OCI-LY1 (cell line): Measurements from ENCODE around the gene ATP6V0B.

Experiments
- H2AFZ ChIP-seq: fragments of 200-600 bp; sonication (generic), shearing (Covaris generic); 2 replicates; pipeline ENCODE4 v1.6.0; 2014; ENCODE audit warnings: antibody characterized with exemption, mild to moderate bottlenecking, low read length
- H3F3A ChIP-seq: fragments of 200-600 bp; sonication (generic), shearing (Covaris generic); 2 replicates; pipeline ENCODE4 v1.6.0; 2014; ENCODE audit warnings: mild to moderate bottlenecking, antibody characterized with exemption, low read length, moderate library complexity; ENCODE audit not compliant: insufficient read depth
- H3K27ac ChIP-seq: fragments of 200-600 bp; sonication (generic); 2 replicates; pipeline ENCODE4 v1.5.1; 2014; ENCODE audit warnings: low read length, mixed run types, mild to moderate bottlenecking, low read depth; ENCODE audit not compliant: poor library complexity, severe bottlenecking
- H3K27me3 ChIP-seq: fragments of 200-600 bp; sonication (generic); 2 replicates; pipeline ENCODE4 v1.6.0; 2014; ENCODE audit warnings: antibody characterized with exemption, mild to moderate bottlenecking, low read length, moderate library complexity; ENCODE audit not compliant: insufficient read depth
- H3K36me3 ChIP-seq: fragments of 200-600 bp; sonication (generic); 2 replicates; pipeline ENCODE4 v1.6.1; 2014; ENCODE audit warnings: mild to moderate bottlenecking, antibody characterized with exemption, low read length, moderate library complexity, mixed read lengths; ENCODE audit not compliant: insufficient read depth
- H3K4me1 ChIP-seq: fragments of 200-600 bp; sonication (generic); 2 replicates; pipeline ENCODE4 v1.5.1; 2014; ENCODE audit warnings: mild to moderate bottlenecking, low read length, moderate library complexity; ENCODE audit not compliant: insufficient read depth, severe bottlenecking
- H3K4me2 ChIP-seq: fragments of 200-600 bp; sonication (generic), shearing (Covaris generic); 2 replicates; pipeline ENCODE4 v1.6.1; 2014; ENCODE audit warnings: low read length
- H3K4me3 ChIP-seq: fragments of 200-600 bp; sonication (generic); 2 replicates; pipeline ENCODE4 v1.5.1; 2014; ENCODE audit warnings: low read length, low read depth, mild to moderate bottlenecking, mixed read lengths; ENCODE audit not compliant: poor library complexity, severe bottlenecking
- H3K79me2 ChIP-seq: fragments of 200-600 bp; shearing (Covaris generic); 2 replicates; pipeline ENCODE4 v1.6.1; 2016; ENCODE audit warnings: mixed run types, low read length, mixed read lengths; ENCODE audit not compliant: insufficient read depth
- H3K9ac ChIP-seq: fragments of 200-600 bp; sonication (generic), shearing (Covaris generic); 2 replicates; pipeline ENCODE4 v1.6.1; 2014; ENCODE audit warnings: mild to moderate bottlenecking, low read length, mixed read lengths
- H3K9me2 ChIP-seq: fragments of 200-600 bp; sonication (generic), shearing (Covaris generic); 2 replicates; pipeline ENCODE4 v1.6.1; 2014; ENCODE audit warnings: low read depth, mild to moderate bottlenecking, low read length, mixed read lengths
- H3K9me3 ChIP-seq: fragments of 200-600 bp; shearing (Covaris generic); 2 replicates; pipeline ENCODE4 v1.6.1; 2014; ENCODE audit warnings: low read length, mixed read lengths
- H4K20me1 ChIP-seq: fragments of 200-600 bp; sonication (generic), shearing (Covaris generic); 2 replicates; pipeline ENCODE4 v1.6.0; 2016; ENCODE audit warnings: mild to moderate bottlenecking, low read length; ENCODE audit not compliant: insufficient read depth
- EZH2 ChIP-seq: fragments of 200-600 bp; sonication (generic), shearing (Covaris generic); IDR thresholded peaks from 2 replicates; pipeline ENCODE4 v1.8.0; 2017; ENCODE audit warnings: borderline replicate concordance, mixed run types, mild to moderate bottlenecking, antibody characterized with exemption, low read length, moderate library complexity, mixed read lengths
- TF ChIP-seq, protein P1 (sequence below): fragments of 200-600 bp; sonication (generic), shearing (Covaris generic); IDR thresholded peaks from 2 replicates; pipeline ENCODE4 v1.5.1; 2017; ENCODE audit warnings: mild to moderate bottlenecking, antibody characterized with exemption, low read length, moderate library complexity, mixed read lengths

ATP6V0B gene

DNA sequence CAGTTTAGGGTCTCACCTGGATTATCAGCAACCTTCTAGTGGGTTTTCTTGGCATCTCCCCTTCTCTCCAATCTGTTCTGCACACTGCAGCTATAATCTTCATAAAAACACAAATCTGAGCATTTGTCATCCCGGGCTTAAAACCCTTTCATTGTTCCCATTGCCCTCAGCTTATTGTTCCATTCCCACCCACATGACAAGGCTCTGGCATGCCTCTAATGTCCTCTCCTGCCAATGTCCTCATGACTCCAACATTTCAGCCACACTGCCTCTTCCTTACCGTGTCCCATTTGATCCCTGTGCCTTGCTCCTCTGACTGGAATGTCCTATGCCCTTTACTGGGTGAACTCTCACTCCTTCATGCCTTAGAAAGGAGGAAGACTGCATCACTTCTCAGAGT, 12.4 kb upstream of the ATP6V0B start:
- Histone ChIP-seq H3K9me3 (no peaks in the 10 kb centered on the region), H3K4me1 (no peaks in the 10 kb centered on the region), H3K27ac (no peak overlapping the region), H3K4me3 (no peak overlapping the region), H3K27me3 (no peaks in the 10 kb centered on the region), H3F3A (no peaks in the 10 kb centered on the region), H3K79me2 (no peaks in the 10 kb centered on the region), H3K9ac (no peak overlapping the region), H3K36me3 (peaks cover 33% of the 10 kb centered on the region; the same call in 1 of the 2 replicates), H2AFZ (no peak overlapping the region), H3K4me2 (no peak overlapping the region), H4K20me1 (no peaks in the 10 kb centered on the region), H3K9me2 (no peaks in the 10 kb centered on the region)
- TF ChIP-seq, protein P1, sequence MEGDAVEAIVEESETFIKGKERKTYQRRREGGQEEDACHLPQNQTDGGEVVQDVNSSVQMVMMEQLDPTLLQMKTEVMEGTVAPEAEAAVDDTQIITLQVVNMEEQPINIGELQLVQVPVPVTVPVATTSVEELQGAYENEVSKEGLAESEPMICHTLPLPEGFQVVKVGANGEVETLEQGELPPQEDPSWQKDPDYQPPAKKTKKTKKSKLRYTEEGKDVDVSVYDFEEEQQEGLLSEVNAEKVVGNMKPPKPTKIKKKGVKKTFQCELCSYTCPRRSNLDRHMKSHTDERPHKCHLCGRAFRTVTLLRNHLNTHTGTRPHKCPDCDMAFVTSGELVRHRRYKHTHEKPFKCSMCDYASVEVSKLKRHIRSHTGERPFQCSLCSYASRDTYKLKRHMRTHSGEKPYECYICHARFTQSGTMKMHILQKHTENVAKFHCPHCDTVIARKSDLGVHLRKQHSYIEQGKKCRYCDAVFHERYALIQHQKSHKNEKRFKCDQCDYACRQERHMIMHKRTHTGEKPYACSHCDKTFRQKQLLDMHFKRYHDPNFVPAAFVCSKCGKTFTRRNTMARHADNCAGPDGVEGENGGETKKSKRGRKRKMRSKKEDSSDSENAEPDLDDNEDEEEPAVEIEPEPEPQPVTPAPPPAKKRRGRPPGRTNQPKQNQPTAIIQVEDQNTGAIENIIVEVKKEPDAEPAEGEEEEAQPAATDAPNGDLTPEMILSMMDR: no peak
- no peak for TF ChIP-seq EZH2

DNA sequence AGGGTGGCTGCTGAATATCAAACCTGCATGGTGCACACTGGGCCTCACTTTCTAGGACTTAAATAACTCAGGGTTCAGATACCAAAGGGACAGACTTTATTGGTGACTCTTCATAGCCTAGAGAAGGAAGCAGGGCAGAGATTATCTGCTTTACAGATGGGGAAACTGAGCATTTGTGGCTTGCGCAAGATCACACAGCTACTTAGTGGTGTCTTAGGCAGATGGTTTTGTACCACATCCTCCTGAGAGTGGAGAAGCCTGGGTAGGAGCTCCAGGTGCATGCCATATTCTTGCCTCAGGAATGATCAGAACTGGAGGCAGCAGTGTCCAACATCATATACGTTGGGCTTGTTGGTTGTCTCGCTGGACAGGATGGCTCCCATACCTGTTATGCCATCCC, 11.8 kb upstream of the ATP6V0B start:
- Histone ChIP-seq H3K9me3 (no peaks in the 10 kb centered on the region), H4K20me1 (no peaks in the 10 kb centered on the region), H3K9me2 (no peaks in the 10 kb centered on the region), H2AFZ (no peak overlapping the region), H3F3A (no peaks in the 10 kb centered on the region), H3K79me2 (no peaks in the 10 kb centered on the region), H3K4me1 (no peaks in the 10 kb centered on the region), H3K9ac (no peak overlapping the region), H3K4me3 (no peak overlapping the region), H3K27me3 (no peaks in the 10 kb centered on the region), H3K27ac (no peak overlapping the region), H3K36me3 (peaks cover 30% of the 10 kb centered on the region; the same call in 1 of the 2 replicates), H3K4me2 (no peak overlapping the region)
- TF ChIP-seq EZH2: no peak
- TF ChIP-seq, protein P1: no peak

DNA sequence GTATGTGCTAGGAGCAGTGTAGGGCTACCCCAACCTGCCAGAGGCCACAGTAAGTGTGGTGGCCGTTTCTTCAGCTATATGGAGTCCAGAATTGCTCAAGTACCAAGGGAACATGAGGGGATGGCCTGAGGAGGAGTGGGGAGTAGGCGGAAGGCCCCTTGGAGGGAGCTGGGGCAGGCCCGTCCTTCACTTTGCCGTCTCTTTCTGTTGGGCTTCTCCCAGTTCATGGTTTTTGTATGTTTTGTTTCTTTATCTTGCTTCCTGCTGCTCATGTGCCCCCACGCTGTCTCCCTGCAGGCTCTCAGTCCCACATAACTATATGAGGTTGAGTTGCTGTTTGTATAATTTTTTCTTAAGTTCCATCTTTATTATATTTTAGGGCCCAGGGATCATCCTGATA, 10.9 kb upstream of the ATP6V0B start:
- Histone ChIP-seq H3K27ac (no peak overlapping the region), H3K4me3 (no peak overlapping the region), H3K9me2 (no peaks in the 10 kb centered on the region), H3K9ac (no peak overlapping the region), H3F3A (no peaks in the 10 kb centered on the region), H3K27me3 (no peaks in the 10 kb centered on the region), H3K36me3 (peaks cover 21% of the 10 kb centered on the region; the same call in 1 of the 2 replicates), H4K20me1 (no peaks in the 10 kb centered on the region), H3K4me1 (no peaks in the 10 kb centered on the region), H3K79me2 (no peaks in the 10 kb centered on the region), H3K4me2 (no peak overlapping the region), H3K9me3 (no peaks in the 10 kb centered on the region), H2AFZ (no peak overlapping the region)
- no peak for TF ChIP-seq EZH2
- TF ChIP-seq, protein P1: no peak
